ENCODE measurements around the gene ZSCAN10.

Gene ZSCAN10

DNA sequence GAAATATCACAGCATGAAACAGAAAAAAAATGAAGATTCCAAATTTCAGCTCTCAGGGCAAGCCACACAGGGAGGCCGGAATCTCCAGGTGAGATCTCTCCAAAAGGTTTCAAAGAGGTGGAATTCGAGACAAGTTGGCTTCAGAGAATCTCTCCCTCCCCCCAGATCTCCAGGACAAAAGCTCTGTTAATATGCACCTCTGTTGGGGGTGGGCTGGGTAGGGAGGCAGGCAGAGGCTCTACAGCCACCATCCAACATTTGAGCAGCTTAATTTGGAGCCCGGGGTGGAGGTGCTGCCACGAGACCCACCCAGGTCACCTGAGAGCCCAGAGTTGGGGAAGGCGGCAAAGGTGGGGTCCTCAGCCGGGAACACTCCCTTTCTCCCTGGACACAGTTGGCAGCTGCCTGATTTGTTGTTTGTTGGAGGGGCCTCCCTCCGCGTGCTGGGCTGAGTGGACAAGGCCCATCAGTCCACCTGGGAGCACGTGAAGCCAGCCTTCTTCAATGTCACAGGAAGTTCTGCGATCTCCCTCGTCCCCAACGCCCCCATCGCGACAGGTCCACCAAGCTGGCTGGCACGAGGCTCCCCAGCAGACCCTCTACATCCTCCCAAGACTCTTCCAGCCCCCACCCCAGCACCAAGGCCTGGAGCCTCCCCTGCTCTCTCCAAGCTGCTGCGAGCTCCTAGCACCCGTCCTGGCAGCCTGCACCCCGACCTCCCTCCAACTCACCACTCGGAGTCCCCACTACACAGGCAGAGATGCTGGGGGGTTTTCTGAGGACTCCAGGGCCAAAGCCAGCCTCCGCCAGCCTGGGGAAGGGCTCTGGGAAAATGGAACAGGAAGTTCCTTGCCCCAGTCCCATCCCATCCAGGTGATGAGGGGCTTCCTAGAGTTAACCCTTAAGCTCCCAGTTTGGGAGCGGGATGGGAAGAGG lies at the start of gene ZSCAN10:
TSS of gene ZSCAN10 (minus strand) at position 836 of the 936 bp plus-strand sequence. CDS start 6,357 bp downstream, outside the sequence.
- Histone ChIP-seq H3K9me3 (ENCODE audit: low read length) (no peaks in the 10 kb centered on the region), H3K4me3 (ENCODE audit: low read depth in 1 of 2, low read length in 2 of 2) (no peak within 1 kb of the TSS), H3K27me3 (ENCODE audit: control insufficient read depth in 1 of 2, insufficient read depth in 2 of 2, low read length in 2 of 2) (peaks cover 3 to 30% of the 10 kb centered on the region in 2 donors), H3K27ac (ENCODE audit: low read depth, low read length) (no peak within 1 kb of the TSS), H3K9ac (ENCODE audit: low read length) (no peak within 1 kb of the TSS), H3K36me3 (ENCODE audit: insufficient read depth, low read length) (no peaks in the 10 kb centered on the region), H3K4me1 (ENCODE audit: insufficient read depth, low read length) (no peaks in the 10 kb centered on the region)

DNA sequence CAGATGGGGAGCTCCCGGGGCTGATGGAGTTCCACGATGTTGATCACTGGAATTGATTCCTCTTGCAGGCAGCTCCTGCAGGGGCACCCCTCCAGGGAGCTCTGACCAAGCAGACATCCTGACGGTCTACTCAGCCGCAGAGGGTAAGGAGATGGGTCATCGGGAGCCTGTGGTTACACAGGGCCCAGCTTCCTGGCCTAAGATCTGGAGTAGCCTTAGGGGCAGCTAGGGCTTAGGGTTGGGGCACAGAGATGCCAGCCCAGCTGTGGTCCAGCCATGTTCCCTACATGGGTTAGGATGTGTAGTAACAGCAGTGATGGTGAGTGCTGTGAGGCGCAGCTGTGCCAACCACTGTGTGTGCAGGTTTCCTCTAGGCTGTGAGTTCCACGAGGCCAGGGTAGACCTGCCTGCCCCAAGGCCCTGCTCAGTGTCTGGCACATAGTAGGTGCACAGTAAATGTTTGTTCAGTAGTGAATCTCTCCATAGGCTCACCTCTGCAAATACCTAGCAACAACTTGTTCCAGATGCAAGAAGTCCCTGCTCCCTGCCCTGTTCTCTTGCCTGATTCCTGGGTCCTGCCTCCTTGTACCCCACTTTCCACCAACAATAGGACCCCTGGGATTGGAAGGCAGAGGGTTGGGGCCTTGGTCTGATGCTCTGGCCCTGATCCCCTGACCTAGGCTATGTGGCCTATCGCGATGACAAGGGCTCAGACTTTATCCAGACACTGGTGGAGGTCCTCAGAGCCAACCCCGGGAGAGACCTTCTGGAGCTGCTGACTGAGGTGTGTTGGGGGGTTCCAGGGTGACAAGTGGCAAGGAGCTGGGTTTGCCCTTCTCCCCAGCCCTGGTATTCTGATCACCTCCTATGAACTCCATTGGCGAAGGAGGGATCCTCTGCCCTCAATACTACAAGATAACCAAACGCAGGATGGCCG lies 49.4 kb upstream of the ZSCAN10 start:
- Histone ChIP-seq H3K36me3 (ENCODE audit: insufficient read depth, low read length) (no peaks in the 10 kb centered on the region), H3K4me3 (ENCODE audit: low read depth in 1 of 2, low read length in 2 of 2) (no peak overlapping the region), H3K9ac (ENCODE audit: low read length) (no peak overlapping the region), H3K27me3 (ENCODE audit: control insufficient read depth in 1 of 2, insufficient read depth in 2 of 2, low read length in 2 of 2) (no peaks in the 10 kb centered on the region), H3K27ac (ENCODE audit: low read depth, low read length) (no peak overlapping the region), H3K4me1 (ENCODE audit: insufficient read depth, low read length) (peaks cover 8% of the 10 kb centered on the region), H3K9me3 (ENCODE audit: low read length) (no peaks in the 10 kb centered on the region)

DNA sequence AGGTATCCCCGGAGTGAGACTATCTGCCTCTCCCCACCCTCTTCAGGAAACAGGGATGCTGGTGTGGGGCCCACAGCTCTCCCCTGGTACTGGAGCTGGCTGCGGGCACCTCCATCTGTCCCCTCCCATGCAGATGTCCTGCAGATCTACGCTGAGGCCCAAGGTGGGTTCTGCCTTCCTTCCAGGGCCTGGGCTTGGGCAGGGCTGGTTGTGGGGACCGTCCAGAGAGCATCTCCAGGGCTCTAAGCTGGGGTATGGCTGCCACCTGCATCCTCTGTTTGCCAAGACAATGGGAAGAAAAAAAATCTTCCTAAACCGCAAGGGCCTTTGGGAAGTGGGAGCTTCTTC lies 48.6 kb upstream of the ZSCAN10 start:
- no peaks in the 10 kb centered on the region for H3K9me3 ChIP-seq (ENCODE audit: low read length)
- H3K27me3 ChIP-seq (ENCODE audit: control insufficient read depth in 1 of 2, insufficient read depth in 2 of 2, low read length in 2 of 2) = no peaks in the 10 kb centered on the region
- peaks cover 8% of the 10 kb centered on the region for H3K4me1 ChIP-seq (ENCODE audit: insufficient read depth, low read length)
- peaks cover 2% of the 10 kb centered on the region for H3K36me3 ChIP-seq (ENCODE audit: insufficient read depth, low read length)
- no peak overlapping the region for H3K4me3 ChIP-seq (ENCODE audit: low read depth in 1 of 2, low read length in 2 of 2)
- no peak overlapping the region for H3K9ac ChIP-seq (ENCODE audit: low read length)
- H3K27ac ChIP-seq (ENCODE audit: low read depth, low read length) = no peak overlapping the region

DNA sequence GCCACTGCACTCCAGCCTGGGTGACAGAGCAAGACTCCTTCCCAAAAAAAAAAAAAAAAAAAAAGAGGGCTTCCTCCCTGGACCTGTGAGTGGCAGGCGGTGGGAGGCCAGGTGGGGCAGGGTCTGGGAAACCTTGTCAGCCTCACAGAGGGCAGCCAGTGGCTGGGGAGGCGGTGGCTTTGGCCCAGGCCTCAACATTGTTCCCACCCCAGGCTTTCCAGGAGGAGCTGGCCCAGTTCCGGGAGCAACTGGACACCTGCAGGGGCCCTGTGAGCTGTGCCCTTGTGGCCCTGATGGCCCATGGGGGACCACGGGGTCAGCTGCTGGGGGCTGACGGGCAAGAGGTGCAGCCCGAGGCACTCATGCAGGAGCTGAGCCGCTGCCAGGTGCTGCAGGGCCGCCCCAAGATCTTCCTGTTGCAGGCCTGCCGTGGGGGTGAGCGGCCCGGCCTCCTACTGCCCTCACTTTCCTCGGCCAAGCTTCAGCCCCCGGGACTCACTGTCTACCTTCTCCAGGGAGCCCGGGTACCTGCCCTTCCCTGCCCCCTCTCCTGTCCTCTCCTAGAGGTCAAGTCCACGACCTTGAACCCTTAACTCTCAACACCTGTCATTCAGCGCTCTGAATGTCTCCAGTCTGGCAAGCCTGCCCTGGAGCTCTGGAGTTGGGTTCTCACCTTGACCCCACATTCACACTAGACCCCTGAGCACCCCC lies 48.1 kb upstream of the ZSCAN10 start:
- H3K27me3 ChIP-seq (ENCODE audit: control insufficient read depth in 1 of 2, insufficient read depth in 2 of 2, low read length in 2 of 2) = no peaks in the 10 kb centered on the region
- peaks cover 7% of the 10 kb centered on the region for H3K4me1 ChIP-seq (ENCODE audit: insufficient read depth, low read length)
- no peak overlapping the region for H3K9ac ChIP-seq (ENCODE audit: low read length)
- peaks cover 8% of the 10 kb centered on the region for H3K36me3 ChIP-seq (ENCODE audit: insufficient read depth, low read length)
- no peaks in the 10 kb centered on the region for H3K9me3 ChIP-seq (ENCODE audit: low read length)
- H3K27ac ChIP-seq (ENCODE audit: low read depth, low read length) = no peak overlapping the region
- no peak overlapping the region for H3K4me3 ChIP-seq (ENCODE audit: low read depth in 1 of 2, low read length in 2 of 2)

DNA sequence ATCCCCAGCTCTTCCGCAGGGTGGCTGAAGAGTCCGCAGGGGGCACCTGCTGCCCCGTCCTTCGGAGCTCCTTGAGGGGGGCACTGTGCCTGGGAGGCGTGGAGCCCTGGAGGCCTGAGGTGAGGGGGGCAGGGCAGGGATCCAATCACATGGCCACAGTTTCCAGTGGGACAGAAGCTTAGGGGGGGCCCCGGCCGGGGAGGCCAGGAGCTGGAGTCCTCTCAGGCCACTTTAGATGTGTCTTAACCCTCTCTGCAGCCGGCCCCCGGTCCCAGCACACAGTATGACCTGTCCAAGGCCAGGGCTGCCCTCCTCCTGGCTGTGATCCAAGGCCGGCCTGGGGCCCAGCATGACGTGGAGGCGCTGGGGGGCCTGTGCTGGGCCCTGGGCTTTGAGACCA lies 46.6 kb upstream of the ZSCAN10 start:
- Histone ChIP-seq H3K4me3 (ENCODE audit: low read depth in 1 of 2, low read length in 2 of 2) (no peak overlapping the region), H3K27me3 (ENCODE audit: control insufficient read depth in 1 of 2, insufficient read depth in 2 of 2, low read length in 2 of 2) (no peaks in the 10 kb centered on the region), H3K36me3 (ENCODE audit: insufficient read depth, low read length) (peaks cover 20% of the 10 kb centered on the region), H3K4me1 (ENCODE audit: insufficient read depth, low read length) (peaks cover 4% of the 10 kb centered on the region), H3K9ac (ENCODE audit: low read length) (no peak overlapping the region), H3K9me3 (ENCODE audit: low read length) (no peaks in the 10 kb centered on the region), H3K27ac (ENCODE audit: low read depth, low read length) (no peak overlapping the region)

DNA sequence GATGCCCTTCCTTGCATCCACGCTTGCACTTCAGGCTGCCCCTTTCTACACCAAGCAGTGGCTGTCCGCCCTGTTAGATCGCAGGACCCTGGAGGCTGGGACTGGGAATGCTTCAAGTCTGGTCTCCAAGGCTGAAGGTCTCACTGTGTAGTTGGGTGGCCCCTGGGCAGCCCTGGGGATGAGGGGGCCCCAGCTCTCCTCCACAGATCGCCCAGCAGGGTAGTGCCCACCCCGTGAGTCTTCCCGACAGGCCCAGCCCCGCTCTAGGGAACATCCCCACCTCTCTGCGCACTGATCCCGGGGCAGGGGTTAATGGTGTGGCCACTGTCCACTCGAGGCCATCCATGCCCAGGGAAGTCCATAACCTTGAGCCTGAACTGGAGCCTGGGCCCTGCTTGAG lies 46.1 kb upstream of the ZSCAN10 start:
- peaks cover 4% of the 10 kb centered on the region for H3K4me1 ChIP-seq (ENCODE audit: insufficient read depth, low read length)
- no peak overlapping the region for H3K27ac ChIP-seq (ENCODE audit: low read depth, low read length)
- H3K4me3 ChIP-seq (ENCODE audit: low read depth in 1 of 2, low read length in 2 of 2) = no peak overlapping the region
- no peak overlapping the region for H3K9ac ChIP-seq (ENCODE audit: low read length)
- no peaks in the 10 kb centered on the region for H3K9me3 ChIP-seq (ENCODE audit: low read length)
- H3K27me3 ChIP-seq (ENCODE audit: control insufficient read depth in 1 of 2, insufficient read depth in 2 of 2, low read length in 2 of 2) = no peaks in the 10 kb centered on the region
- peaks cover 20% of the 10 kb centered on the region for H3K36me3 ChIP-seq (ENCODE audit: insufficient read depth, low read length)

DNA sequence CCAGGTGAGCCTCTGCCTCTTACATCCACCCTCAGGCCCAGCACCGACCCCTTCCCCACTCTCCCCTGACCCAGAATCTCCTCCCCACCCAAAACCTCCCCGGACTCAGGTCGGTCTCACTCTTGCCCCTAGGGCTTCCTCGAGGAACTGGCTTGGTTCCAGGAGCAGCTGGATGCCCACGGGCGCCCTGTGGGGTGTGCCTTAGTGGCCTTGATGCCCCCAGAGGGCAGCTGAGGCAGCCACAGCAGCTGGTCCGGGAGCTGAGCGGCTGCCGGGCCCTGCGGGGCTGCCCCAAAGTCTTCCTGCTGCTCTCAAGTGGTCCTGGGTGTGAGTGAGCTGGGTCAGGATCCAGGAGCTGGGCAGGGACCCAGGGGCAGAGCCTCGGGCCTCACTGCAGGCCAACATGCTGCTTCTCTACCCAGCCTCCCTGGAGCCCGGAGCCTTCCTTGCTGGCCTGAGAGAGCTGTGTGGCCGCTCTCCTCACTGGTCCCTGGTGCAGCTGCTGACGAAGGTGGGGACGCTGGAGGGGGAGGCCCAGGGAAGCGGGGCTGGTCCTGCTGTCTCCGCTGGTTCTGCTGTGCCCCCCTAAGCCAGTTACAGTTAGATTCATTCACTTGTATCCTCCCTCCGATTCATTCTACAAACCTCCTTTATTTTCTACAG lies 45.4 kb upstream of the ZSCAN10 start:
- Histone ChIP-seq H3K36me3 (ENCODE audit: insufficient read depth, low read length) (peaks cover 20% of the 10 kb centered on the region), H3K27ac (ENCODE audit: low read depth, low read length) (no peak overlapping the region), H3K9me3 (ENCODE audit: low read length) (no peaks in the 10 kb centered on the region), H3K27me3 (ENCODE audit: control insufficient read depth in 1 of 2, insufficient read depth in 2 of 2, low read length in 2 of 2) (no peaks in the 10 kb centered on the region), H3K4me3 (ENCODE audit: low read depth in 1 of 2, low read length in 2 of 2) (no peak overlapping the region), H3K4me1 (ENCODE audit: insufficient read depth, low read length) (no peaks in the 10 kb centered on the region), H3K9ac (ENCODE audit: low read length) (no peak overlapping the region)

DNA sequence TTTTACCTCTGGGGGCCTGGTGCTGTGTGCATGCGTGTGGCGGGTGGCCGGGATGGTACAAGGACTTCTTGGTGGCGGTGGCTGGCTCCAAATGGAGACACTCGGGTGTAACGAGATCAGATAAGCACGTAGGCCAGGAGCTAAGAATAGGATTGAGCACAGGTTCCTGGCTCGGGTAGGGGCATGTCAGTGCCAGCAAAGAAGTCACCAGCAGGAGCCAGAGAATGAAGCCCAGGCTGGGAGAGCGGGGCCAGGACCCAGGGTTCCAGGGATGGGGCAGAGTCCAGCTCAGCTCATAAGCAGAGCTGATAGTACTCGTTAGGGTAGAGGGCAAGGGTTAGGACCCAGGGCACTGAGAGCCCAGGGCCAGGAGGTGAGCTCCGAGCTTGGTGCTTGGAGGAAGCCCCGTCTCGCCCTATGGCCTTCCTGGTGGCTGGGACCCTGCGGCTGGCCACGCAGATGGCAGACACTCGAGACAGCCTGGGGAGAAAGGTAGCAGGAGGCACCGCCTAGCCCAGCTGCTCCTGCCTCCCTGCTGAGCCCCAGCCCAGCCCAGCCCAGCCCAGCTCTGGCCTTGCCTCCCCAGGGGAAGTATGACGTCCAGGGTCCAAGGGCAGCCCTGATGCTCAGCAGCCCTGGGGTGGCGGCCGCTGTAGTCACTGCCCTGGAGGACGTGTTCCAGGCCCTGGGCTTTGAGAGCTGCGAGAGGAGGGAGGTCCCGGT lies 44.7 kb upstream of the ZSCAN10 start:
- Histone ChIP-seq H3K4me1 (ENCODE audit: insufficient read depth, low read length) (no peaks in the 10 kb centered on the region), H3K9ac (ENCODE audit: low read length) (no peak overlapping the region), H3K4me3 (ENCODE audit: low read depth in 1 of 2, low read length in 2 of 2) (no peak overlapping the region), H3K27me3 (ENCODE audit: control insufficient read depth in 1 of 2, insufficient read depth in 2 of 2, low read length in 2 of 2) (no peaks in the 10 kb centered on the region), H3K36me3 (ENCODE audit: insufficient read depth, low read length) (peaks cover 25% of the 10 kb centered on the region), H3K9me3 (ENCODE audit: low read length) (no peaks in the 10 kb centered on the region), H3K27ac (ENCODE audit: low read depth, low read length) (no peak overlapping the region)

DNA sequence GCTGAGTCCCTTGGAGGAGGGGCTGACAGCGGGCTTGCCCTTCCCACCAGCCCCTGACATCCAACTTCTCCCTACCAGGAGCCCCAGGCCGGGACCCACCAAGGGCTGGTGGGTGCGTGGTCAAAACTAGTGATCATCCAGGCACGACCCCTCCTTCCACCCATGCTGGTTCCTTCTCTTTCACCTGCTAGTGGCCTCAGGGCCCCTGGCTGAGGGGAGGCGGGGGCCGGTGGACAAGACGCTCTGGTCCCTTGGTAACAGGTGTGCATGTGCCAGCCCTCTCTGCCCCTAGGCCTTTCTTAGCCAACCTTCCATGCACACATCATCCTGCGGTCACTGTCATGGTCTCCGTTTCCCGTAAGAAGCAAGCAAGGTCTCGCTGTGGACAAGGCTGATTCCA lies 44.1 kb upstream of the ZSCAN10 start:
- Histone ChIP-seq H3K27ac (ENCODE audit: low read depth, low read length) (no peak overlapping the region), H3K4me3 (ENCODE audit: low read depth in 1 of 2, low read length in 2 of 2) (no peak overlapping the region), H3K27me3 (ENCODE audit: control insufficient read depth in 1 of 2, insufficient read depth in 2 of 2, low read length in 2 of 2) (no peaks in the 10 kb centered on the region), H3K36me3 (ENCODE audit: insufficient read depth, low read length) (peaks cover 30% of the 10 kb centered on the region), H3K4me1 (ENCODE audit: insufficient read depth, low read length) (no peaks in the 10 kb centered on the region), H3K9me3 (ENCODE audit: low read length) (no peaks in the 10 kb centered on the region), H3K9ac (ENCODE audit: low read length) (no peak overlapping the region)

DNA sequence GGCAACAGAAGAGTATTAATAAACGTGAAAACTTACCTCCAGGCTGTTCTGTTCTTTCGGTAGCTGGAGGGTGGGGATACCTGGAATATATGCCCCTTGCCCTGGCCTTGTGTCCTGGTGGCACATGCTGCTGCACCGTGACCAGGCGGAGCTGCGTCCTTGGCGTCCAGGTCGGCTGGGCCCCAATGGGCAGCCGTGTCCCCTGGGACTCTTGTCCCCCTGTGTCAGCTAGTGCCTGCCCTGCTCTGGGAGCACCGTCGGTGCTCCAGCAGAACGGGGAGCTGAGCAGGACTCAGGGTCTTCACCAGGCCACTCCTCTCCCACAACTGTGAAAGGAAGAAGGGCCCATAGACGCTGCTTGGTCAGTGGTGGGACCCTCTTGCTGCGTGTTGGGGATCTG lies 43.7 kb upstream of the ZSCAN10 start:
- Histone ChIP-seq H3K4me3 (ENCODE audit: low read depth in 1 of 2, low read length in 2 of 2) (no peak overlapping the region), H3K27me3 (ENCODE audit: control insufficient read depth in 1 of 2, insufficient read depth in 2 of 2, low read length in 2 of 2) (no peaks in the 10 kb centered on the region), H3K36me3 (ENCODE audit: insufficient read depth, low read length) (peaks cover 34% of the 10 kb centered on the region)

More for the DNA sequence above, 43.7 kb upstream of the ZSCAN10 start:
- Histone ChIP-seq H3K27ac (ENCODE audit: low read depth, low read length) (no peak overlapping the region), H3K9me3 (ENCODE audit: low read length) (no peaks in the 10 kb centered on the region), H3K4me1 (ENCODE audit: insufficient read depth, low read length) (no peaks in the 10 kb centered on the region), H3K9ac (ENCODE audit: low read length) (no peak overlapping the region)

Data from muscle layer of colon (tissue), 2 donors.